K562 (cell line): ENCODE data around the gene ZNHIT1. TPM values are rescaled to one million over a fixed set of nuclear protein-coding genes. Genes with fewer than 3 reads are reported as not detected.

ENCODE experiments used
- CREB3 ChIP-seq: fragments of 450-650 bp; conservative IDR thresholded peaks from 2 replicates; pipeline ENCODE4 v1.6.1; 2016; ENCODE audit warnings: missing genetic modification characterization, low read depth, mild to moderate bottlenecking, missing compliant biosample characterization, moderate library complexity
- HMG20B ChIP-seq: fragments of 250-450 bp; sonication (Bioruptor Pico); IDR thresholded peaks from 2 replicates; pipeline ENCODE4 v1.5.0; 2021; ENCODE audit warnings: mild to moderate bottlenecking
- HMGN3 ChIP-seq: IDR thresholded peaks from 2 replicates; pipeline ENCODE4 v1.6.1; 2011; ENCODE audit warnings: borderline replicate concordance, low read depth, mild to moderate bottlenecking, mixed read lengths, low read length; ENCODE audit not compliant: insufficient read length; ENCODE audit errors: extremely low read depth
- NFXL1 ChIP-seq: fragments of 450-650 bp; formaldehyde crosslinking; IDR thresholded peaks from 2 replicates; pipeline ENCODE4 v1.4.0; 2021; ENCODE audit warnings: mild to moderate bottlenecking
- PCBP1 ChIP-seq: fragments of 200-400 bp; formaldehyde crosslinking; IDR thresholded peaks from 2 replicates; pipeline ENCODE4 v1.6.1; 2018; ENCODE audit warnings: mild to moderate bottlenecking, low read depth, low read length; ENCODE audit not compliant: poor library complexity, severe bottlenecking
- PHB ChIP-seq: fragments of 250-450 bp; sonication (Bioruptor Pico); IDR thresholded peaks from 2 replicates; pipeline ENCODE4 v1.5.0; 2021
- PHF21A ChIP-seq: fragments of 450-650 bp; IDR thresholded peaks from 2 replicates; pipeline ENCODE4 v1.6.1; 2017; ENCODE audit warnings: low read depth, borderline replicate concordance
- PRPF4 ChIP-seq: fragments of 200-400 bp; formaldehyde crosslinking; IDR thresholded peaks from one replicate; pipeline ENCODE4 v1.6.1; 2017; ENCODE audit warnings: low read length, low read depth, mild to moderate bottlenecking; ENCODE audit not compliant: insufficient read depth, poor library complexity, severe bottlenecking
- SLC30A9 ChIP-seq: fragments of 250-450 bp; sonication (Bioruptor Pico); IDR thresholded peaks from 2 replicates; pipeline ENCODE4 v1.8.0; 2022; ENCODE audit warnings: mild to moderate bottlenecking, moderate library complexity
- TEAD2 ChIP-seq: fragments of 450-650 bp; IDR thresholded peaks from 2 replicates; pipeline ENCODE4 v1.6.1; 2016; ENCODE audit warnings: missing genetic modification characterization, control low read depth, missing compliant biosample characterization
- ZBTB5 ChIP-seq: fragments of 450-650 bp; IDR thresholded peaks from 2 replicates; pipeline ENCODE4 v1.6.1; 2017; ENCODE audit warnings: antibody characterized with exemption
- ZNF133 ChIP-seq: fragments of 250-450 bp; sonication (Bioruptor Pico); IDR thresholded peaks from 2 replicates; pipeline ENCODE4 v1.4.0; 2020; ENCODE audit warnings: mild to moderate bottlenecking
- ZNF431 ChIP-seq: sonication (generic); formaldehyde crosslinking; IDR thresholded peaks from 2 replicates; pipeline ENCODE4 v1.8.0; 2022; ENCODE audit warnings: mild to moderate bottlenecking, missing genetic modification reagents
- polyA plus RNA-seq, 8 experiments: library from polyadenylated mRNA; depleted of rRNA in 4 of 8; stranded (reverse) in 5 of 8; unstranded in 3 of 8; fragments of >200 nt; fragmentation: Nextera tagmentation in 2 of 8; fragmentation: Illumina TruSeq in 1 of 8; extraction: Ambion mirVana in 2 of 8; extraction: Trizol in 1 of 8; gene quantifications; 2 replicates each; pipeline versions ENCODE4 v1.2.1 to v1.2.3, GENCODE V29; 2011 to 2014; ENCODE audit warnings: inconsistent platforms in 1 of 8, missing spikeins in 1 of 8
- total RNA-seq, 7 experiments: library from RNA; depleted of rRNA in 6 of 7; stranded (reverse); fragments of >200 nt in 6 of 7; fragmentation: Illumina TruSeq in 2 of 7; extraction: Trizol in 2 of 7; gene quantifications; 2 replicates each; pipeline versions ENCODE4 v1.2.1 to v1.2.3, GENCODE V29; 2011 to 2021; ENCODE audit warnings: low replicate concordance in 1 of 7
- TF ChIP-seq, protein P1 (sequence below), 2 experiments: fragments of 450-650 bp; IDR thresholded peaks; 2 replicates each; pipeline ENCODE4 v1.6.1; 2018; ENCODE audit warnings: mild to moderate bottlenecking in 2 of 2, low read depth in 1 of 2; ENCODE audit not compliant: partially characterized antibody in 2 of 2
- TF ChIP-seq, protein P2 (sequence below): fragments of 250-450 bp; sonication (Bioruptor Pico); IDR thresholded peaks from 2 replicates; pipeline ENCODE4 v1.5.0; 2022; ENCODE audit warnings: mild to moderate bottlenecking
- TF ChIP-seq, protein P3 (sequence below): fragments of 200-800 bp; sonication (Bioruptor generic); IDR thresholded peaks from 2 replicates; pipeline ENCODE4 v1.6.1; 2017; ENCODE audit warnings: missing genetic modification characterization, missing compliant biosample characterization

ZNHIT1 gene
- total and polyA plus RNA-seq, 9 of the 15 experiments (the other 6 are each of a cell fraction or from before 2014, with no cell fraction given) = 6.4 to 162 (median 70.1) TPM

DNA sequence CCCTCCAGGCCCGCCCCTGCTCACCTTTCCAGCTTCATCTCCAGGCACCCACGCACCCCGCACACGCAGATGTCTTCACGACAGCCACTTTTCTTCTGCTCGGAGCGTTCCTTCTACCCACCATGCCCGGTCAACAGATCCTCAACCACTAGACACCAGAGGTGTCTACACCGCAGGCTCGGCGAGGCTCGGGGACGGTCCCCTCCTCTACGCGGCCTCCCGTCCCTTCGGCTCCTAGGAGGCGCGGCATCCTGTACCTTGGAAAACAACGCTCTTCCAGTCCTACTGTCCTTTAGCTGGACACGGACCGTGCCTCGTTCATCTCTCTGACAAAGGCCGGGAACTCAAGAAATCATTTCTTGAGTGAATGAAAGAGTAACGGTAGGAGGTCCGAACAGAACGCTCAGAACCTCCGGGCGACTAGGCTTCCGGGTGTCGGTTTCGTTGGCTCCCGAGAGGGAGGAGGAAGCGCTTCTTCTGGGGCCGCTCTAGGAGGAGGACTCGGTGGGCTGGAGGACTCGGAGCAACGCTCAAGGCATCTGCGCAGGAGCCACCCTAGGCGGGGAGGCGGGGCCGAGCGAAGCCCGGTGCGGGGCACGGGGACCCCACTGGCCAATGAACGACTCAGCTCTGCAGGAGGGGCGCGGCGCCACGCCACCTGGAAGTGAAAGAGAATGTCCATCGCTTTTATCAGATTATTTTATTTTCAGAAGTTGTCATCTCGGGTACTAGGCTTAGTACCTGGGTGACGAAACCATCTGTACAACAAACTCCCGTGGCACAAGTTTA is 34.1 kb downstream of the ZNHIT1 start (continued):
- TF ChIP-seq ZBTB5 = no peak
- no peak for TF ChIP-seq PHF21A
- TF ChIP-seq PHB (CRISPR knock-in tag) = no peak
- TF ChIP-seq PRPF4 = no peak
- TF ChIP-seq ZNF431 = no peak
- no peak for TF ChIP-seq CREB3
- TF ChIP-seq ZNF133 (CRISPR knock-in tag) = no peak
- no peak for TF ChIP-seq SLC30A9 (CRISPR knock-in tag)
- TF ChIP-seq, protein P1, sequence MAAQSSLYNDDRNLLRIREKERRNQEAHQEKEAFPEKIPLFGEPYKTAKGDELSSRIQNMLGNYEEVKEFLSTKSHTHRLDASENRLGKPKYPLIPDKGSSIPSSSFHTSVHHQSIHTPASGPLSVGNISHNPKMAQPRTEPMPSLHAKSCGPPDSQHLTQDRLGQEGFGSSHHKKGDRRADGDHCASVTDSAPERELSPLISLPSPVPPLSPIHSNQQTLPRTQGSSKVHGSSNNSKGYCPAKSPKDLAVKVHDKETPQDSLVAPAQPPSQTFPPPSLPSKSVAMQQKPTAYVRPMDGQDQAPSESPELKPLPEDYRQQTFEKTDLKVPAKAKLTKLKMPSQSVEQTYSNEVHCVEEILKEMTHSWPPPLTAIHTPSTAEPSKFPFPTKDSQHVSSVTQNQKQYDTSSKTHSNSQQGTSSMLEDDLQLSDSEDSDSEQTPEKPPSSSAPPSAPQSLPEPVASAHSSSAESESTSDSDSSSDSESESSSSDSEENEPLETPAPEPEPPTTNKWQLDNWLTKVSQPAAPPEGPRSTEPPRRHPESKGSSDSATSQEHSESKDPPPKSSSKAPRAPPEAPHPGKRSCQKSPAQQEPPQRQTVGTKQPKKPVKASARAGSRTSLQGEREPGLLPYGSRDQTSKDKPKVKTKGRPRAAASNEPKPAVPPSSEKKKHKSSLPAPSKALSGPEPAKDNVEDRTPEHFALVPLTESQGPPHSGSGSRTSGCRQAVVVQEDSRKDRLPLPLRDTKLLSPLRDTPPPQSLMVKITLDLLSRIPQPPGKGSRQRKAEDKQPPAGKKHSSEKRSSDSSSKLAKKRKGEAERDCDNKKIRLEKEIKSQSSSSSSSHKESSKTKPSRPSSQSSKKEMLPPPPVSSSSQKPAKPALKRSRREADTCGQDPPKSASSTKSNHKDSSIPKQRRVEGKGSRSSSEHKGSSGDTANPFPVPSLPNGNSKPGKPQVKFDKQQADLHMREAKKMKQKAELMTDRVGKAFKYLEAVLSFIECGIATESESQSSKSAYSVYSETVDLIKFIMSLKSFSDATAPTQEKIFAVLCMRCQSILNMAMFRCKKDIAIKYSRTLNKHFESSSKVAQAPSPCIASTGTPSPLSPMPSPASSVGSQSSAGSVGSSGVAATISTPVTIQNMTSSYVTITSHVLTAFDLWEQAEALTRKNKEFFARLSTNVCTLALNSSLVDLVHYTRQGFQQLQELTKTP (IDR thresholded peaks at IDR 0.05; ENCODE audit: low read depth in 1 of 2, partially characterized antibody in 2 of 2) = peak in 1 of 2 experiments; percentile 54
- TF ChIP-seq HMGN3 = peak; percentile 79
- TF ChIP-seq, protein P2, sequence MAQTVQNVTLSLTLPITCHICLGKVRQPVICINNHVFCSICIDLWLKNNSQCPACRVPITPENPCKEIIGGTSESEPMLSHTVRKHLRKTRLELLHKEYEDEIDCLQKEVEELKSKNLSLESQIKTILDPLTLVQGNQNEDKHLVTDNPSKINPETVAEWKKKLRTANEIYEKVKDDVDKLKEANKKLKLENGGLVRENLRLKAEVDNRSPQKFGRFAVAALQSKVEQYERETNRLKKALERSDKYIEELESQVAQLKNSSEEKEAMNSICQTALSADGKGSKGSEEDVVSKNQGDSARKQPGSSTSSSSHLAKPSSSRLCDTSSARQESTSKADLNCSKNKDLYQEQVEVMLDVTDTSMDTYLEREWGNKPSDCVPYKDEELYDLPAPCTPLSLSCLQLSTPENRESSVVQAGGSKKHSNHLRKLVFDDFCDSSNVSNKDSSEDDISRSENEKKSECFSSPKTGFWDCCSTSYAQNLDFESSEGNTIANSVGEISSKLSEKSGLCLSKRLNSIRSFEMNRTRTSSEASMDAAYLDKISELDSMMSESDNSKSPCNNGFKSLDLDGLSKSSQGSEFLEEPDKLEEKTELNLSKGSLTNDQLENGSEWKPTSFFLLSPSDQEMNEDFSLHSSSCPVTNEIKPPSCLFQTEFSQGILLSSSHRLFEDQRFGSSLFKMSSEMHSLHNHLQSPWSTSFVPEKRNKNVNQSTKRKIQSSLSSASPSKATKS (CRISPR knock-in tag) = no peak
- no peak for TF ChIP-seq NFXL1 (CRISPR knock-in tag)
- no peak for TF ChIP-seq HMG20B (CRISPR knock-in tag)
- TF ChIP-seq, protein P3, sequence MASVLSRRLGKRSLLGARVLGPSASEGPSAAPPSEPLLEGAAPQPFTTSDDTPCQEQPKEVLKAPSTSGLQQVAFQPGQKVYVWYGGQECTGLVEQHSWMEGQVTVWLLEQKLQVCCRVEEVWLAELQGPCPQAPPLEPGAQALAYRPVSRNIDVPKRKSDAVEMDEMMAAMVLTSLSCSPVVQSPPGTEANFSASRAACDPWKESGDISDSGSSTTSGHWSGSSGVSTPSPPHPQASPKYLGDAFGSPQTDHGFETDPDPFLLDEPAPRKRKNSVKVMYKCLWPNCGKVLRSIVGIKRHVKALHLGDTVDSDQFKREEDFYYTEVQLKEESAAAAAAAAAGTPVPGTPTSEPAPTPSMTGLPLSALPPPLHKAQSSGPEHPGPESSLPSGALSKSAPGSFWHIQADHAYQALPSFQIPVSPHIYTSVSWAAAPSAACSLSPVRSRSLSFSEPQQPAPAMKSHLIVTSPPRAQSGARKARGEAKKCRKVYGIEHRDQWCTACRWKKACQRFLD (CRISPR knock-in tag) = no peak
- no peak for TF ChIP-seq TEAD2 (tag)
- TF ChIP-seq PCBP1 = no peak
